Measurements from ENCODE around the gene FBL.
"Not testable (repeated sequence)": the region's sequence is repeated elsewhere in the genome, so short reads cannot be mapped to it uniquely, and the experiment has no call there.

The FBL gene

DNA sequence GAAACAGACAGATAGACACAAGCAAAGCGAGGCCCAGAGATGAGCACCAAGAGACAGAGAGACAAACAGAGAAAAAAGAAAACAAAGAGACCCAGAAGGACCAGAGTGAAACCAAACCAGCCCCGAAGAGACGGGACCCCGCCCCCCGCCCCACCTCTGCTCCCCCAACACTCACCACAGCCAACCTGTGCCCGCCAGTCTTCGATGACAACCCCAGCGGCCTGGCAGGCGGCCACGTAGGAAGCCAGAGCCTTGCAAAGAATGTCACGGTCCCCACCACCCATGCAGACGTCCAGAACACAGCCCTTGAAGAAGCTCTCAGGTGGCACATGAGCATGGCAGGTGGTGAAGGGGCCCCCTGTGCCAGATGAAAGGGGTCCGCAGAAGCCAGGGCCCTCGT lies 31.3 kb upstream of the FBL start:
- DNase-seq (ENCODE audit: low read depth in 4 of 4, low spot score in 1 of 4) = not testable (repeated sequence)

DNA sequence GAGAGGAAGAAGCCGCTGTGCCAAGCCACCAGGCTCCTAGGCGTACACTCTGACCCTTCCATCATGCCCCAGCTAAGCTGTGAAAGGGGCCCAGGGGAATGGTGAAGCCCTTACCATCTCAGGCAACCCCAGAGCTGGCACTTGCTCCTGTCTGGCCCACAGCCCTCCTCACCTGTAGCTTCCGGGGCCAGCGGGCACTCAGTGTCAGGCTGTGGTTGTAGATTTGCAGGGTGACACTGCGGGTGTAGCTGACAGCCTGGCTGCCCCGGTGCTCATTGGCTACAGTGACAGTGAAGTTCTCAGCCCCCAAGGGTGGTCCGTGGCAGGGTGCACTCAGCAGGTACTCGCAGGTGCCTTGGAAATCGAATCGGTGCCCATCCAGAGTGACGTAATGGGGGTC lies 30.3 kb upstream of the FBL start:
- DNase-seq (ENCODE audit: low read depth in 4 of 4, low spot score in 1 of 4) = not testable (repeated sequence)

DNA sequence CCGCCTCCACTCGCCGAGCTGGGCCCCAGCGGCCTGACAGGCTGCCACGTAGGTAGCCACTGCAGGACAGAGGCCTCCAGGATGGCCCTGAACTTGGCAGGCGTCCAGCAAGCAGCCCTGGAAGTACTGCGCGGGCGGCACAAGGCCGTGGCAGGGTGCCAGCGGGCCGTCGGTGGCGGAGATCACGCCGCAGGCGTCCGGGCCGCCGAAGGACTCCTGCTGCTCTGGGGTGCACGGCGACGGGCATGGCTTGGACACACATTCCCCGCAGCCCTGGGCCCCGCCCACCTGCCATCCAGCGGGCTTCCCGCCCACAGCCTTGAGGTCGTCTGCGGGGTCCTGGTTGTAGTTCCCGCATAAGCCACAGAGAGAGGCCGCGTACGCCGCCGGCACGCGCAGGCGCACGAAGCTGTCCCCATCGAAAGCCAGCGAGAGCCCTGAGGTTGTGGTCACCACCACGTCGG lies 29.3 kb upstream of the FBL start:
- DNase-seq (ENCODE audit: low read depth in 4 of 4, low spot score in 1 of 4) = not testable (repeated sequence)

DNA sequence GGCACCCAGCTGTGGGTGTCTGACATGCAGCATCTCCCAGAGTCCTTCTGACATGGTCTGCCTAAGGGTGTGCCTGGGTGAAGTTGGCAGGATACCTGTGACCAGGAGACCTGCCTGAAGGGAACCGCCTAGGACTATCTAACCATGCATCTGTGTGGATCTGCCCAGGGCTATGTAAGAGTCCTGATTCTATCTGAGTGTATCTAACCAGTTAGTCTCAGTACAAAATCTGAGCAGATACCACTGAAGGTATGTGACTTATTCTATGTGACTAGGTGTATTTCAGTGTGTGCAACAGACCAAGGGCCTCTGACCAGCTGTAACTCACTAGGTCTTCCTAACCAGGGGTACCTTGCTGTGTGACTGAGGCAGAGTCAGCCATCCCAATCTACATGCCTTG lies 28.2 kb upstream of the FBL start:
- DNase-seq (ENCODE audit: low read depth in 4 of 4, low spot score in 1 of 4) = no peak

DNA sequence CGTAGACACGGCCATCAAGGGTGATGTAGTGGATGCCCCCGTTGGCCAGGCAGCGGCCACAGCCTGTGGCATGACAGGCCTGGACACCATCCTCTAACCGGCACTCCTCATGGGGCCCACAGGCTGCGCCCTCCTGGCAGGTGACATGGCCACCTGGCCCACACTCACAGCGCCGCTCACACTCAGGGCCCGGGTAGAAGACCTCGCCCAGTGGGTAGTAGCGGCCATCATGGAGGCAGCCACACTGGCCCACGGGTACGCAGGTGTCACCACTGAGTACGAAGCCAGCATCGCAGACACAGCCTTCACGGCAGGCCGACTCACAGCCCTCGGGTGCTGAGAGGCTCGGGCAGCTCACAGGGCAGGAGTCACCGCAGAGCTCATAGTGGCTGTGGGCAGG lies 27.2 kb upstream of the FBL start:
- DNase-seq (ENCODE audit: low read depth in 4 of 4, low spot score in 1 of 4) = no peak

DNA sequence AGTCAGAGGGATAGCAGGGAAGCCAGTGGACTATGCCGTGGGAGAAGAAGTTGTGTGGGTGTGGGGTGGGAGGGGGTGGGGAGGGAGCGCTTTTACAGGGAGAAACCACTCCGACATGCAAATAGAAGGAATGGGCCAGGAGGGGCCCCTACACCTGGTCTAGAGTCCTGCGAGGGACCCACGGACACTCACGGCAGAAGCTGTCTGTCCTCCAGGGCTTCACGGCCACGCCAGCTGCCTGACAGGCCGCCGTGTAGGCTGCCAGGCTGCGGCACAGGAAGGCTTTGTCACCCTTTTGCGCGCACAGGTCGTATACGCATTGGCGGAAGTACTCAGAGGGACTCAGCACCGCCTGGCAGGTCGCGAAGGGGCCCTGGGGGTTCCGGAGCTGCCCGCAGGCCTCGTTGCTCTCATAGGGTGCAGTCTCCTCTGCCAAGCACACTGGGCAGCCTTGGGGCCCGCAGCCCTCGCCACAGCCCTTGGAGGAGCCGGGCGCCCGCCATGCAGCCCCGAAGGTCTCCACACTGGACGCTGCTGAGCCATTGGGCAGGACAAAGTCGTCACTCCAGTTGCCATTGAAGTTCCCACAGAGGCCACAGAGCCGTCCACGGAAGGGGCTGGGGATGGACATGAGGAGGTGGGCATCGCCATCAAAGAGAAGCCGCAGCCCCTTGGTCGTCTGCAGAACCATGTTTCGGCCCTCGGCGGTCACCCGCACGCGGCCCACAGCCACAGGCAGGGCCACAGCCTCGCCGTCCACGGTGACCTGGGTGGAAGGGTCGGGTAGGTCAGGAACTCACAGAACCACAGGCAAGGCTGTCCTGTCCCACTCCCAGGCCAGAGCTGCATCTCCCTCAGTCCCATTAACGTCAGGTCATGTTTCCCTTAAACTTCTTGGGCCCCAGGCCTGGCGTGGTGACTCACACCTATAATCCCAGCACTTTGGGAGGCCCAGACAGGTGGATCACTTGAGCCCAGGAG lies 26.0 kb upstream of the FBL start:
- no peak for DNase-seq (ENCODE audit: low read depth in 4 of 4, low spot score in 1 of 4)

DNA sequence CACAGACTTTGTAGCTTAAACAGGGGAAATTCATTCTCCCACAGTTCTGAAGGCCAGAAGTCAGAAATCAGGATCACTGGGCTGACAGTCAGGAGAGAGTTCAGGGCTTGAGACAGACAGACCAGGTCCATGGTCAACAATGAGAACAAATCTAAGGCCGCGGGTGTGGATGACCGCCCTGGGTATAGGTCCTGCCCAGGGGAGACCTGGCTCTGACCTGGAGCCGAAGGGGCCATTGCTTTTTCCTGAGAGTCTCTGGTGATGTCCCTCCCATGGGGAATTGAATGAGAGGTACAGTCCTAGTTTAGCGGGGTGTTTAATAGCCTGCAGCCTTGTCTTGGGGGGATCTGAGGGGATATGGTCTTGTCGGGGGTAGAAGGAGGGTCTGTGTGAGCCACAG lies 25.2 kb upstream of the FBL start:
- DNase-seq (ENCODE audit: low read depth in 4 of 4, low spot score in 1 of 4) = no peak

DNA sequence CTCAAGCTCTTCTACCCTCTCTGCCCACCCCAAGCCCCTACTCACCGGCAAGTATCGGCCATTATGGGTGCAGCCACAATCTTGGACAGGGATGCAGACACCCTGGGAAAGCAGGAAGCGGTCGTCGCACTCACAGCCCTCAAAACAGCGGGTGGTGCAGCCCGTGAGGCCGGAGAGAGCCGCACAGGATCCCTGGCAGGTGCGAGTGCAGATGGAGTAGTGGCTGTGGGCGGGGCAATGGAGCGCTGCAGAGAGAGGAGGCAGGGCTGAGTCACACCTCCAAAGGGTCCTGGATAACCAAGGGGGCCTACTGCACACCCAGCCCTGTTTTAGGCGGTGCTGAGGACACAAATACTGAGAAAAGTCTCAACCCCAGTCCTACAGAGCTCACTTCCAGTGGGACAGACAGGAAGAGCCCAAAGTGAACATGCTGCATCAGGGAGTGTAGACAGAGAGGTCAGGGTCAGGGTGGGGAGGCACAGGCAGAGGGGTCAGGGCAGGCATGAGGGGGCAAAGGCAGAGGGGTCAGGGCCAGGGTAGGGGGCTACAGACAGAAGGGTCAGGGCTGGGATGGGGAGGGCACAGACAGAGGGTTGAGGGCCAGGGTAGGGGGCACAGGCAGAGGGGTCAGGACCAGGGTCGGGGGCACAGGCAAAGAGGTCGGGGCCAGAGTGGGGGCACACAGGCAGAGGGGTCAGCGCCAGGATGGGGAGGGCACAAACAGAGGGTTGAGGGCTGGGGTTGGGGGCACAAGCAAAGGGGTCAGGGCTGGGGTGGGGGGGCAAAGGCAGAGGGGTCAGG lies 24.2 kb upstream of the FBL start:
- no peak for DNase-seq (ENCODE audit: low read depth in 4 of 4, low spot score in 1 of 4)

DNA sequence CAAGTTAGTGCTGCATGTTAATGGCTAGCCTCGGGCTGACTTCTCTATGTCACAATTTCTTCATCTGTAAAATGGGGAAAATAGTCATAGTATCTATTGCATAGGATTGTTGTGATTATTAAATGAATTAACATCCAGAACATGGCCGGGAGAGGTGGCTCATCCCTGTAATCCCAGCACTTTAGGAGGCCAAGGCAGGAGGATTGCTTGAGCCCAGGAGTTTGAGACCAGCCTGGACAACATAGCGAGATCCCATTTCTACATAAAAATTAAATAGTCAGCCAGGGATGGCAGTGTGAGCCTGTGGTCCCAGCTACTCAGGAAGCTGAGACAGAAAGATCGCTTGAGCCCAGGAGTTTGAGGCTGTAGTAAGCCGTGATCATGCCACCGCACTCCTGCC lies 21.8 kb upstream of the FBL start:
- no peak for DNase-seq (ENCODE audit: low read depth in 4 of 4, low spot score in 1 of 4)

DNA sequence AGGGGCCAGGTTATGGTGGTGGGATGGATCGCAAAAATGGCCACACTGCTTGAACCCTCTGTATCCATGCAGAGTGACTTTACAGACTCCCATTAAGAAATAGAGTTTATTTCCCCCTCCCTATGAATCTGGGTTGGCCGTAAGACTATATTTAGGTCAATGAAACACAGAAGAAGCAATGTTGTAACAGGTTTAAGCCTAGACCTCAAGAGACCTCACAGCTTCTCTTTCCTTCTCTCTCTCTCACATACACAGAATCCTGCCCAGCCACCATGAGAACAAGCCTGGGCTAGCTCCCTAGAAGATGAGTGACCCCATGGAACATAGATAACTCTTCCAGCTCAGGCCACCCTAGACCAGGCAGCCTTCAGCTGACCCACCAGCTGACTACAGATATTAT lies 21.0 kb upstream of the FBL start:
- no peak for DNase-seq (ENCODE audit: low read depth in 4 of 4, low spot score in 1 of 4)

DNA sequence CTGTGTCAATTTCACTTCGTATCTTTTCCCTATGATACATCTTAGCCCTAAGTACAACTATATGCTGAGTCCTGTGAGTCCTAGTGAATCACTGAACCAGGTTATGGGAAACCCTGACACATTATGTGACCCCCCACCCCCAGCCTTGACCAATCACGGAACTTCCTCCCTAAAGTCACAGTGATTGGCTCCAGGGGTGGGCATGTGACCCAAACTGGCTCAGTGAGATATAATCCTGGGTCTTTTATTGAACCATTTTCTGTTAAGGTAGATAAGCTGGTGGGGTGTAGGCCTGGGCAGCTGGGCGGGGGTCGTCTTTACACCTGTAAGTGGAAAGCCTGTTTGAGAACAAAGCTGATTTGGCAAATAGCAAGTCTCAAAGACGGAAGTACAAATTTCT lies 19.8 kb upstream of the FBL start:
- DNase-seq (ENCODE audit: low read depth in 4 of 4, low spot score in 1 of 4) = no peak

DNA sequence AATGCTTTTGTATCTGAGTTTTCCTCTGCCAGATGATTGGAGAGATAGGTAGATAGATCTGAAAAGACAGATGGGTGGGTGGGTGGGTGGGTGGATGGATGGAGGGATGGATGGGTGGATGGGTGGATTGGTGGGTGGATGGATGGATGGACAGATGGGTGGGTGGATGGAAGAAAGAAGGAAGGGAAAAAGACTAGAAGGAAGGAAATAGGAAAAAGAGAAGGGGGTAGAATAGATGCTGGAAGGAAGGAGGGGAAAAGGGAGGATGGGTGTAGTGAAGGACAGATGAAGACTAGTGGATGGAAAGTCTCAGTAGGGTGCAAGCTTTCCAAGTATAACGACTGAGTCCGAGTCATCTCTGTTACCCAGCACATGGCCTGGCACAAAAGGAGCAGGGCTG lies 19.0 kb upstream of the FBL start:
- no peak for DNase-seq (ENCODE audit: low read depth in 4 of 4, low spot score in 1 of 4)

DNA sequence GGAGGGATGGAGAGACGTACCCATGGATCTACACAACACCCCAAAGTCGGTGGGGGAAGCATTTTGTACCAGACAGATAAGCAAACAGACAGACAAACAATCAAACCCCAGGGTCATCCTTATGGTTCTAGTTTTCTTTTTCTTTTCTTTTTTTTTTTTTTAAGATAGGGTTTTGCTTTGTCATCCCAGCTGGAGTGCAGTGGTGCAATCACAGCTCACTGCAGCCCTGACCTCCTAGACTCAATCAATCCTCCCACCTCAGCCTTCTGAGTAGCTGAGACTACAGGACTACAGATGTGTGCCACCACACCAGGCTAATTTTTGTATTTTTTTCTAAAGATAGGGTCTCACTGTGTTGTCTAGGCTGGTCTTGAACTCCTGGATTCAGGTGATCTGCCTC lies 17.9 kb upstream of the FBL start:
- no peak for DNase-seq (ENCODE audit: low read depth in 4 of 4, low spot score in 1 of 4)

DNA sequence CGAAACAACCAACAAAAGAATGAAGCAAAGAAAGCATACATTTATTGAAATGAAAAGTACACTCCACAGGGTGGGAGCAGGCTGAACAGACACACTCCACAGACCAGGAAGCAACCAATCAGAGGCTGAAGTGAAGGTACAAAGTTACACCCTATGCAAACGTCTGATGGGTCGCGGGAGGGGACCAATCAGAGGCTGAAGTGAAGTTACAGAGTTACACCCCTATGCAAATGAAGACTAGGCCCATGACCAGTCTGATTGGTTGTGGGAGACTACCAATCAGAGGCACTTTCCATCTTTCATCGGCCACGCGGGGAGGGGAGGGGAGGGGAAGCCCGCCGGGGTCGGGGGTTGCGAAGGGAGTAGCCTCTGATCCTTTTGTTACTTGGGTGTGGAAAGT lies 12.4 kb upstream of the FBL start:
- DNase-seq (ENCODE audit: low read depth in 4 of 4, low spot score in 1 of 4) = no peak

DNA sequence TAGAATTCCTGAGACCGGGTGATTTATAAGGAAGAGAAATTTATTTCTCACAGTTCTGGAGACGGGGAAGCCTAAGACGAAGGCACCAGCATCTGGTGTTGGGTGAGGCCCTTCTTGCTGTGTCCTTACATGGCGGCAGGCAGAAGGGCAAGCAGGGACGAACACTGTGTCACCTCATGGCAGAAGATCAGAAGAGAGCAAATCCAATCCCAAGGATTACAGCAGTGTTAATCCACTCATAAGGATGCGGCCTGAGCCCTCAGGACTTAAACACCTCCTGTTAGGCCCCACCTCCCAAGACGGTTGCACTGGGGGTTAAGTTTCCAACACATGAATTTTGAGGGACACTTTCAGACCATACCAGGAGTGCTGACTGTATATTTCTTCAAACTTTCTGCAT lies 6.7 kb upstream of the FBL start:
- no peak for DNase-seq (ENCODE audit: low read depth in 4 of 4, low spot score in 1 of 4)

DNA sequence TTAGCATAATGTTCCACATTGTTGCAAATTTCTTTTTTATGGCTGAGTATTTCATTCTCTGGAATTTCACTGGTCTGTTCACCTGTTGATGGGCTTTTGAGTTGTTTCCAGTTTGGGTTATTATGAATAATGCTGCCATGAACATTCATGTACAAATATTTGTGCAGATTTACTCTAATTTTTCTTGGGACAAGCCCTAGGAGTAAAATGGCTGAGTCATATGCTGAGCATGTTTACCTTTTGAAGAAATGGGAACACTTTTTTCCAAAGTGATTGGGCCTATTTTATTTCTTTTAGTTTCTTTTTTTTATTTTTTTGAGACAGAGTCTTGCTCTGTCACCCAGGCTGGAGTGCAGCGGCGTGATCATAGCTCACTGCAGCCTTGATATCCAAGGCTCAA lies 4.7 kb upstream of the FBL start:
- DNase-seq (ENCODE audit: low read depth in 4 of 4, low spot score in 1 of 4) = no peak

DNA sequence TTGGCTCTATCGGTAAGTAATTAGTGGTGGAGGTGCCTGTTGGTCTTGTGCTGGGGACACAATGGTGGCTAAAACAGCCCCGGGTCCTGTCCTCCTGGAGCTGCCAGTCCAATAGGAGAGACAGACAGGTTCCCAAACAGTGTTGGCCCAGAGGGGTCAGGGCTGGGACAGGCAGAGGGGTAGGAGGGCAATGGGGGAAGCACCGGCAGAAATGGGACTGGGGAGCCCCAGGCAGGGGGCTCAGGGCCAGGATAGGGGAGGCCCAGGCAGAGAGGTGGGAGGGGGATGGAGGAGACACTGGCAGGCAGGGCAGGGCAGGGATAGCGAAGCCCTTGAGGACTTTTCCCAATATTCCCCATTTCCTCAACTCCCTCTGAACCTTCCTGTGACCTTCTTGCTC lies 2.2 kb upstream of the FBL start:
- no peak for DNase-seq (ENCODE audit: low read depth in 4 of 4, low spot score in 1 of 4)

DNA sequence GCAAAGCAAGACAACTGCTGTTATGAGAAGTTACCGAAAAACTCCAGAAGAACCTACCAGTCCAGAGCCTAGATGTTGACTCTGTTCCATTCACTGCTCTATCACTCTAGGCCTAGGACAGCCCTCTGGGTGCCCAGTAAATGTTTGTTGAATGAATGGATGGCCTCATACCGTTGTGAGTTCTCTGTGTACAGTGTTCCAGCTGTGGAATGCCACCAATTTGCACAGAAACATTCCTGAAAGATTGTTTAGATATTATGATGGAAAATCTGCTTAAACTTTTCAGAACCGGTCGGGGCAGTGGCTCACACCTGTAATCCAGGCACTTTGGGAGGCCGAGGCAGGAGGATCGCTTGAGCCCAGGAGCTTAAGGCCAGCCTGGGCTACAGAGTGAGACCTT lies 1.3 kb upstream of the FBL start:
- DNase-seq (ENCODE audit: low read depth in 4 of 4, low spot score in 1 of 4) = no peak

DNA sequence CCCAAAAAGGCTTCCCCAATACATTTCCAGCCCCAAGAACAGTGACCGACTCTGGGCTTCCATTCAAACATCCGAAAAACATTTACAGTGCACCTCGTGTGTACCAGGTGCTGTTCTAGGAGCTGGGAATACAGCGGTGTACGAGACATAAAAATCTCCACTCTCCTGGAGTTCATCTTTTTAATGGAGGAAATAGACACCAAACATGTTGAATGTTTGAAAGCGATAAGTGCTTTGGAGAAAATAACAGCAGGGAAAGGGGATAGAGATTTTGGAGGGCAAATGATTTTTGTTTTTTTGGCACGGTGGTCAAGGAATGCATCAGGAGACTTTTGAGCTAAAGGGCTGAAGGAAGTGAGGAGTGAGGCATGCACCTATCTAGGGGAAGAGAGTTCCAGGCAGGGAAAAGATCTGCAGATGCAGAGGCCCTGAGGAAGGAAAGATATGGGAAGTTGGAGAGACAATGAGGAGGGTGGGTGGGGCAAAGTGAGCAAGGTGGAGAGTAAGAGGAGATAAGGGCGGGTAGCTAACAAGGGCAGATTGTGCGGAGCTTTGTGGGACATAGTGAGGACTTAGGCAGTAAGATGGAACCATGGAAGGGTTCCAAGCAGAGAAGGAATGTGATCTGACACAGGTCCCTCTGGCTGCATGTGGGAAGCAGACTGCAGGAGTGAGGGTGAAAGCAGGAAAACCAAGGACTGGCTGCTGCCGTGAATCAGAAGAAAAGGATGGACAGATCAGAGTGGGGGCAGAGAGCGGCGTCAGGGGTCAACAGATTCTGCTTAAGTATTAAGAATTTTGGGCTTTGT lies 703 bp upstream of the FBL start:
- no peak for DNase-seq (ENCODE audit: low read depth in 4 of 4, low spot score in 1 of 4)

DNA sequence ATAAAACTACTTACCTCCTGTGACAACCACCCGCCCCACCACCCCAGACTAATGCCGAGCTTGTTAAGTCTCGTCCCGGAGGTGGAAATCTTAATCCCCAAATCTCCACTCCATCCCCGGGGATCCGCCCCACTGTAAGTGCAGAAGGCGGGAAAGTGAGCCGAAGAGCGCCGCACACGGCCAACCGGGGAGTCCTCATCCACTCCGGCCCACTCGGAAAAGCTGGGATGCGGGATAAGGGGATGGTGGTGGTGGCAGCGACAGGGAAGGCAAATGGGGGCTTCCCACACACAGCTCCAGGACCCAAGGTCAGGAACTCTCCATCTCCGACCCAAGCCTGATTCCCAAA lies 621 bp downstream of the FBL start:
- no peak for DNase-seq (ENCODE audit: low read depth in 4 of 4, low spot score in 1 of 4)

DNA sequence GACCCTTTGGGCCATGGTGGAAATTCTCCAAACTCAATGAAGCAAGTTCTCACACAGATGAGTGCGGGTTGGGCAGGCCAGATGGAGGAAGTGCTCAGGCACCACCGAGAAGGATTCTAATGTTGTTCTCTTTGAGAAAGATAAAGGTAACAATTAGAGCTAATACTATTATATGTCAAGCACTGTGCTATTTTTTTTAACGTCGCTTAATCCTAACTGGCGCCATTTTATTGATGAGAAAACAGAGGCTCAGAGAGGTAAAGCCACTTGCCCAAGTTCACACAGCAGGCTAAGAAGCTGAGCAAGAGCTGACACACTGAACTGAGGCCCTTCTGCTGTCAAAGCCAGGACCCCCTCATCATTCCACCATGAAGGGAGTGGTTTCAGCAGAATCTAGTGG lies 1.0 kb downstream of the FBL start:
- DNase-seq (ENCODE audit: low read depth in 4 of 4, low spot score in 1 of 4) = no peak
